HepG2 (cell line): Measurements from ENCODE around the gene MEAK7. TPM values are rescaled to one million over a fixed set of nuclear protein-coding genes. Genes with fewer than 3 reads are reported as not detected.

Experiments
- ATAC-seq: fragments of 200-7000 bp; cut with Tn5 transposase; 3 replicates; pipeline ENCODE4 v1.9.1; 2020; ENCODE audit warnings: mild to moderate bottlenecking, moderate library complexity
- BruUV-seq: library from RNA; stranded (reverse); fragments of 400-500 nt; replicated peaks from 2 replicates; lab custom pipeline; 2021; lab: Mats Ljungman, UMichigan
- CTCF ChIA-PET: fragments of 300-600 bp; formaldehyde crosslinking; extraction: SDS; loops from one replicate; lab custom pipeline; 2021; ENCODE audit warnings: low total read pairs, inconsistent platforms, low intra/inter-chr PET ratio; lab: Yijun Ruan, JAX
- POLR2A ChIA-PET: fragments of 350-600 bp; sonication (Branson Sonifier 250); formaldehyde crosslinking; loops from one replicate; lab custom pipeline; 2020; ENCODE audit warnings: antibody characterized with exemption, inconsistent platforms; lab: Yijun Ruan, JAX
- DNase-seq: peaks from one replicate; pipeline ENCODE4 v3.0.0-alpha.2; 2015; ENCODE audit warnings: low spot score
- FAIRE-seq: peaks from 3 replicates; lab custom pipeline; 2011; peaks lifted over from hg19 to GRCh38; lab: Jason Lieb, UNC
- H2AFZ ChIP-seq: one replicate; pipeline ENCODE4 v1.6.1; 2011; ENCODE audit warnings: low read length, inconsistent platforms
- H3K27ac ChIP-seq: fragments of 300-600 bp; 3 replicates; pipeline ENCODE4 v1.8.0; 2011; ENCODE audit warnings: mixed run types, mild to moderate bottlenecking, mixed read lengths, low read length, inconsistent platforms; ENCODE audit not compliant: insufficient read depth; ENCODE audit errors: extremely low read length
- H3K27me3 ChIP-seq, 2 experiments: fragments of 200-600 bp in 1 of 2; 2 replicates in 1 of 2; 3 replicates in 1 of 2; pipeline versions ENCODE4 v1.6.0 to v1.8.0; 2011; ENCODE audit warnings: low read length in 2 of 2, mild to moderate bottlenecking in 2 of 2, moderate library complexity in 2 of 2, inconsistent platforms in 1 of 2; ENCODE audit not compliant: insufficient read depth in 2 of 2, control insufficient read depth in 1 of 2
- H3K36me3 ChIP-seq, 2 experiments: fragments of 200-600 bp in 1 of 2; replicated peaks in 1 of 2; 2 replicates in 1 of 2; 3 replicates in 1 of 2; pipeline versions ENCODE4 v1.5.1 to v1.8.0; 2011; ENCODE audit warnings: low read length in 2 of 2, inconsistent platforms in 1 of 2; ENCODE audit not compliant: insufficient read depth in 2 of 2, control insufficient read depth in 1 of 2
- H3K4me1 ChIP-seq: 2 replicates; pipeline ENCODE4 v1.5.1; 2012; ENCODE audit warnings: low read length, inconsistent platforms; ENCODE audit not compliant: insufficient read depth
- H3K4me2 ChIP-seq: 2 replicates; pipeline ENCODE4 v1.6.0; 2011; ENCODE audit warnings: low read depth, low read length, inconsistent platforms
- H3K4me3 ChIP-seq, 3 experiments: fragments of 200-600 bp in 1 of 3; sonication (generic), shearing (Covaris generic) in 1 of 3; replicated peaks in 1 of 3; 2 replicates each; pipeline ENCODE4 v1.5.1; 2011 to 2016; ENCODE audit warnings: low read length in 3 of 3, inconsistent platforms in 2 of 3, low read depth in 2 of 3, mild to moderate bottlenecking in 2 of 3, control low read depth in 1 of 3, mixed read lengths in 1 of 3; ENCODE audit not compliant: insufficient read depth in 1 of 3
- H3K79me2 ChIP-seq: one replicate; pipeline ENCODE4 v1.6.1; 2011; ENCODE audit warnings: low read length, inconsistent platforms; ENCODE audit not compliant: insufficient read depth
- H3K9ac ChIP-seq: 2 replicates; pipeline ENCODE4 v1.6.0; 2011; ENCODE audit warnings: mild to moderate bottlenecking, low read depth, low read length, inconsistent platforms; ENCODE audit not compliant: insufficient read depth
- H3K9me3 ChIP-seq: 2 replicates; pipeline ENCODE4 v1.5.1; 2012; ENCODE audit warnings: mild to moderate bottlenecking, low read length
- H4K20me1 ChIP-seq: 2 replicates; pipeline ENCODE4 v1.6.0; 2011; ENCODE audit warnings: inconsistent platforms, mild to moderate bottlenecking, low read length, moderate library complexity; ENCODE audit not compliant: insufficient read depth
- RAD21 ChIP-seq: fragments of 450-650 bp; formaldehyde crosslinking; IDR thresholded peaks from 2 replicates; pipeline ENCODE4 v1.5.0; 2020; ENCODE audit warnings: mild to moderate bottlenecking
- STAG1 ChIP-seq: sonication (generic); formaldehyde crosslinking; IDR thresholded peaks from 2 replicates; pipeline ENCODE4 v1.4.0; 2020; ENCODE audit warnings: missing genetic modification reagents
- TOE1 ChIP-seq: sonication (generic); formaldehyde crosslinking; IDR thresholded peaks from 2 replicates; pipeline ENCODE4 v1.4.0; 2020; ENCODE audit warnings: mild to moderate bottlenecking, missing genetic modification reagents
- WIZ ChIP-seq: sonication (generic); formaldehyde crosslinking; IDR thresholded peaks from 2 replicates; pipeline ENCODE4 v1.5.1; 2020; ENCODE audit warnings: mild to moderate bottlenecking, missing genetic modification reagents
- ZNF142 ChIP-seq: sonication (generic); formaldehyde crosslinking; IDR thresholded peaks from 2 replicates; pipeline ENCODE4 v1.4.0; 2020; ENCODE audit warnings: missing genetic modification reagents
- ZNF331 ChIP-seq: sonication (generic); formaldehyde crosslinking; IDR thresholded peaks from 2 replicates; pipeline ENCODE4 v1.4.0; 2020; ENCODE audit warnings: missing genetic modification reagents
- ZNF83 ChIP-seq: sonication (generic); formaldehyde crosslinking; IDR thresholded peaks from 2 replicates; pipeline ENCODE4 v1.4.0; 2020; ENCODE audit warnings: missing genetic modification reagents, mild to moderate bottlenecking, borderline replicate concordance
- WGBS: methylation state at CpG from one replicate; pipeline ENCODE4 v1.1.6; 2017; ENCODE audit warnings: low lambda C conversion rate; 5-methylcytosine and 5-hydroxymethylcytosine counted together
- in situ Hi-C: cut with HindIII; loops from 2 replicates; pipeline ENCODE4 v1.10.0; 2017; ENCODE audit warnings: low pct_unique_long_range_greater_than_20kb; ENCODE audit not compliant: extremely low pct_ligation_motif_present
- intact Hi-C: fragments of 100-400 bp; cut with micrococcal nuclease; formaldehyde crosslinking; loops from one replicate; pipeline ENCODE4 v1.10.0; 2022; ENCODE audit not compliant: unreplicated experiment
- polyA plus RNA-seq, 8 experiments: library from polyadenylated mRNA; depleted of rRNA in 3 of 8; stranded (reverse) in 7 of 8; unstranded in 1 of 8; fragments of >200 nt; fragmentation: Illumina TruSeq in 4 of 8; extraction: Trizol in 4 of 8; gene quantifications; 2 replicates each; pipeline versions ENCODE4 v1.2.1 to v1.2.3, GENCODE V29; 2011 to 2016; ENCODE audit warnings: low read depth in 4 of 8, missing spikeins in 1 of 8, mixed read lengths in 1 of 8; ENCODE audit not compliant: insufficient read depth in 1 of 8
- total RNA-seq, 5 experiments: library from RNA; depleted of rRNA; stranded (reverse); fragments of >200 nt; fragmentation: Illumina TruSeq; extraction: Trizol; gene quantifications; 2 replicates each; pipeline ENCODE4 v1.2.3, GENCODE V29; 2016; ENCODE audit warnings: low read depth in 1 of 5
- TF ChIP-seq, protein P1 (sequence below): IDR thresholded peaks from 2 replicates; pipeline ENCODE4 v1.6.1; 2016; ENCODE audit warnings: low read depth
- TF ChIP-seq, protein P2 (sequence below): sonication (generic); formaldehyde crosslinking; IDR thresholded peaks from 2 replicates; pipeline ENCODE4 v1.5.1; 2020; ENCODE audit warnings: mild to moderate bottlenecking, missing genetic modification reagents, borderline replicate concordance
- TF ChIP-seq, protein P3 (sequence below): IDR thresholded peaks from 2 replicates; pipeline ENCODE4 v1.6.1; 2012; ENCODE audit warnings: low read depth, low read length, improper control_type of control experiment
- TF ChIP-seq, protein P4 (sequence below): IDR thresholded peaks from 2 replicates; pipeline ENCODE4 v1.6.1; 2018; ENCODE audit warnings: missing genetic modification reagents

MEAK7 gene
- total and polyA plus RNA-seq, 2 of the 13 experiments (the other 11 are each of a cell fraction or from before 2014, with no cell fraction given), result 11.8 to 14.7 TPM

- H3K9ac ChIP-seq, result no peak overlapping the region
- ChIA-PET CTCF (interaction anchor here (1.1 to 3.6 kb wide), 4 partner anchors 100 to 227 kb away, joined by 4 to 77 read pairs (median 6); no protein-coding TSS in a partner anchor), POLR2A (no interaction called here)
- no peak overlapping the region for H3K4me3 ChIP-seq
- H3K4me2 ChIP-seq, result no peak overlapping the region; the same call in 1 of the 2 replicates
- H3K9me3 ChIP-seq, result no peaks in the 10 kb centered on the region
- DNase-seq (peak; percentile 68), ATAC-seq (peak; percentile 65), FAIRE-seq (peak; percentile 92)
- no peaks in the 10 kb centered on the region for H3K79me2 ChIP-seq
- intact Hi-C loops, result loop anchor here (1.0 to 5.0 kb wide), 2 partner anchors 111 to 216 kb away; no protein-coding TSS in a partner anchor
- H2AFZ ChIP-seq, result no peak overlapping the region
- no peak overlapping the region for H3K27ac ChIP-seq
- BruUV-seq, result no TSS peak
- in situ Hi-C loops, result loop anchor here (5.0 to 10.0 kb wide), 2 partner anchors 111 to 214 kb away; no protein-coding TSS in a partner anchor
- peaks cover 37% of the 10 kb centered on the region for H3K4me1 ChIP-seq
- no peaks in the 10 kb centered on the region; a peak in 1 of 5 replicates for H3K27me3 ChIP-seq
- H3K36me3 ChIP-seq, result no peaks in the 10 kb centered on the region
- H4K20me1 ChIP-seq, result no peaks in the 10 kb centered on the region
- 10% methylated on average over 21 of the region's 21 CpGs for WGBS
- TF ChIP-seq ZNF142 (no peak), TOE1 (CRISPR knock-in tag) (no peak), RAD21 (CRISPR knock-in tag) (peak; percentile 91), ZNF331 (CRISPR knock-in tag) (peak; percentile 37; the same call in 1 of the 2 replicates), WIZ (no peak), ZNF83 (CRISPR knock-in tag) (no peak), STAG1 (CRISPR knock-in tag) (peak; percentile 95)
- TF ChIP-seq, protein P1, sequence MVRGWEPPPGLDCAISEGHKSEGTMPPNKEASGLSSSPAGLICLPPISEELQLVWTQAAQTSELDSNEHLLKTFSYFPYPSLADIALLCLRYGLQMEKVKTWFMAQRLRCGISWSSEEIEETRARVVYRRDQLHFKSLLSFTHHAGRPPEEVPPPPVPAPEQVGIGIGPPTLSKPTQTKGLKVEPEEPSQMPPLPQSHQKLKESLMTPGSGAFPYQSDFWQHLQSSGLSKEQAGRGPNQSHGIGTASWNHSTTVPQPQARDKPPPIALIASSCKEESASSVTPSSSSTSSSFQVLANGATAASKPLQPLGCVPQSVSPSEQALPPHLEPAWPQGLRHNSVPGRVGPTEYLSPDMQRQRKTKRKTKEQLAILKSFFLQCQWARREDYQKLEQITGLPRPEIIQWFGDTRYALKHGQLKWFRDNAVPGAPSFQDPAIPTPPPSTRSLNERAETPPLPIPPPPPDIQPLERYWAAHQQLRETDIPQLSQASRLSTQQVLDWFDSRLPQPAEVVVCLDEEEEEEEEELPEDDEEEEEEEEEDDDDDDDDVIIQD, result no peak
- TF ChIP-seq, protein P2, sequence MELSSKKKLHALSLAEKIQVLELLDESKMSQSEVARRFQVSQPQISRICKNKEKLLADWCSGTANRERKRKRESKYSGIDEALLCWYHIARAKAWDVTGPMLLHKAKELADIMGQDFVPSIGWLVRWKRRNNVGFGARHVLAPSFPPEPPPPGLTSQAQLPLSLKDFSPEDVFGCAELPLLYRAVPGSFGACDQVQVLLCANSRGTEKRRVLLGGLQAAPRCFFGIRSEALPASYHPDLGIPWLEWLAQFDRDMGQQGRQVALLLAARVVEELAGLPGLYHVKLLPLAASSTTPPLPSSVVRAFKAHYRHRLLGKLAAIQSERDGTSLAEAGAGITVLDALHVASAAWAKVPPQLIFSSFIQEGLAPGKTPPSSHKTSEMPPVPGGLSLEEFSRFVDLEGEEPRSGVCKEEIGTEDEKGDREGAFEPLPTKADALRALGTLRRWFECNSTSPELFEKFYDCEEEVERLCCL (CRISPR knock-in tag), result no peak
- TF ChIP-seq, protein P3, sequence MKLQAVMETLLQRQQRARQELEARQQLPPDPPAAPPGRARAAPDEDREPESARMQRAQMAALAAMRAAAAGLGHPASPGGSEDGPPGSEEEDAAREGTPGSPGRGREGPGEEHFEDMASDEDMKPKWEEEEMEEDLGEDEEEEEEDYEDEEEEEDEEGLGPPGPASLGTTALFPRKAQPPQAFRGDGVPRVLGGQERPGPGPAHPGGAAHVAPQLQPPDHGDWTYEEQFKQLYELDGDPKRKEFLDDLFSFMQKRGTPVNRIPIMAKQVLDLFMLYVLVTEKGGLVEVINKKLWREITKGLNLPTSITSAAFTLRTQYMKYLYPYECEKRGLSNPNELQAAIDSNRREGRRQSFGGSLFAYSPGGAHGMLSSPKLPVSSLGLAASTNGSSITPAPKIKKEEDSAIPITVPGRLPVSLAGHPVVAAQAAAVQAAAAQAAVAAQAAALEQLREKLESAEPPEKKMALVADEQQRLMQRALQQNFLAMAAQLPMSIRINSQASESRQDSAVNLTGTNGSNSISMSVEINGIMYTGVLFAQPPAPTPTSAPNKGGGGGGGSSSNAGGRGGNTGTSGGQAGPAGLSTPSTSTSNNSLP, result peak; percentile 30; the same call in 1 of the 2 replicates
- TF ChIP-seq, protein P4, sequence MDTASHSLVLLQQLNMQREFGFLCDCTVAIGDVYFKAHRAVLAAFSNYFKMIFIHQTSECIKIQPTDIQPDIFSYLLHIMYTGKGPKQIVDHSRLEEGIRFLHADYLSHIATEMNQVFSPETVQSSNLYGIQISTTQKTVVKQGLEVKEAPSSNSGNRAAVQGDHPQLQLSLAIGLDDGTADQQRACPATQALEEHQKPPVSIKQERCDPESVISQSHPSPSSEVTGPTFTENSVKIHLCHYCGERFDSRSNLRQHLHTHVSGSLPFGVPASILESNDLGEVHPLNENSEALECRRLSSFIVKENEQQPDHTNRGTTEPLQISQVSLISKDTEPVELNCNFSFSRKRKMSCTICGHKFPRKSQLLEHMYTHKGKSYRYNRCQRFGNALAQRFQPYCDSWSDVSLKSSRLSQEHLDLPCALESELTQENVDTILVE, result no peak
Observed at GRCh38 chr16:84511180-84511800, 6.8 kb upstream of the MEAK7 start.
